NCI-H2196 (cell line): ENCODE data around the gene SOX3.

ENCODE experiments used
- DNase-seq: peaks from one replicate; lab custom pipeline; 2025; ENCODE audit not compliant: unreplicated experiment; lab: John Stamatoyannopoulos, UW

Gene SOX3

DNA sequence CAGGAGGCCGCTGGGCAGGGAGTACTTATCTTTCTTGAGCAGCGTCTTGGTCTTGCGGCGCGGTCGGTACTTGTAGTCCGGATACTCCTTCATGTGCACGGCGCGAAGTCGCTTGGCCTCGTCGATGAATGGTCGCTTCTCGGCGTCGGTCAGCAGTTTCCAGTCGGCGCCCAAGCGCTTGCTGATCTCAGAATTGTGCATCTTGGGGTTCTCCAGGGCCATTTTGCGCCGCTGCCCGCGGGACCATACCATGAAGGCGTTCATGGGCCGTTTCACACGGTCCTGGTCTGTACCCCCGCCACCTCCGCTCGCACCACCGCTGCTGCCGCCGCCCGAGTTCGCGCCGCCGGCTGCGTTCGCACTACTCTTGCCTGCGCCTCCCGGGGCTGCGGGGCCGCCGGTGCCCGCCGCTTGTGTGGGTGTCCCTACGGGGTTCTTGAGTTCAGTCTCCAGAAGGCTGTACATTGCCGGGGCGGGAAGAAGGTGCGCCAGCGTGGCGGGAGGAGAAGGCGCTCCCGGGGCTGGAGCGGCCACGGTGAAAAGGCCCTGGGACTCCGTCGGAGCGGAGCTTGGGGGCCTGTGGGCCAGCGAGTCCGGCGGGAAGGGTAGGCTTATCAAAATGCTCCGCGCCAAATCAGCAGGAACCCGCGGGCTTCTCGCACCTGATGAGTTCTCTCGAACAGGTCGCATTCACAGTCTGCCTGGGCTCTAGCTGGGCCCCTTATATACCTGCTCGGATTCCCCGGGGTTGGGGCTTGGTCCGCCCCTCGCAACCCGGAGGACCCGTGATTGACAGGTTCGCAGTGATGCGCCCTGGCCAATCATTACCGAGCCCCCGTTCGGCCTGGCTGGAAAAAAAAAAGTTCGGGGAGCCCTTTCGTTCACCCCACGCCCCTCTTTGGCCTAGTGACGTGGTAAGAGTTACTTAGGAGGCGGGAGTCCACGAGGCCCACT, at the start of gene SOX3:
TSS of gene SOX3 (minus strand) at position 699 of the 954 bp plus-strand sequence. CDS start at position 690, 9 bp downstream.
- DNase-seq, result no peak

DNA sequence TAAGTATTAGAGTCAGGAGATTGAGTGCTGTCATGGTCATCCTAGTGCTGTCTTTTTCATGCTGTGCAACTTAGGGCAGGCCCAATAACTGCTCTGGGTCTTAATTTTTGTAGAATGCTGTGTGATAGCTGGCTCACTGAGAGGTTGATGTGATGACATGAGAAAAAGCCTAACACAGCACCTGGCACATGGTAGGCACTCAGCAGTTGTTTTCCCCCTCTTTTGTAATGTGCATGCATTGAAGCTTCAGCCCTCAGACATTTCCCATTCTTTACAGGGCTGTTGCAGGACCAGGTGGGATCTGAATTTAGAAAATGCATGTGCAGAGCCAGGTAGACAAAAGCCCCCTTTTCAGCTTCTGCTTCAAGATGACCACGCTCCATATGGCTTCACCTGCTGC, 44.1 kb upstream of the SOX3 start:
- no peak for DNase-seq

- DNase-seq, result no peak
Observed at GRCh38 chrX:140526171-140526570, 21.3 kb upstream of the SOX3 start.

DNA sequence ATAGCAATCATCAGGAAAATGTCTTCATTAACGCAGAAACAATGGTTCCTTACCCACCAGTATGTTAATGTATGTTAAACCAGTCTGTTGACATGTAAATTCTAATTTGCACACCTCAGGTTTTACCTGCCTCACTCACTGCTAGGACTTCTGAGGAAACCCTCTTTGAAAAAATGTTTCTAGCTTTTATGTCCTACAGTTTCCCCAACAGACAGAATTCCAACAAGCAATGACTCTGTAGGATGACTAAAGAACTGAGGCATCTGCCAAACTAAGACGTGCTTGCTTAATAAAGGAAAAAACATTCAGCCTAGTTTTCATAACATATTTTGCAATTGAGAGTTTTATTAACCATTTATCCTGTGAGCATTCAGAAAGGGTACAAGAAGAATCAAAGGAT, 20.6 kb upstream of the SOX3 start:
- no peak for DNase-seq

DNA sequence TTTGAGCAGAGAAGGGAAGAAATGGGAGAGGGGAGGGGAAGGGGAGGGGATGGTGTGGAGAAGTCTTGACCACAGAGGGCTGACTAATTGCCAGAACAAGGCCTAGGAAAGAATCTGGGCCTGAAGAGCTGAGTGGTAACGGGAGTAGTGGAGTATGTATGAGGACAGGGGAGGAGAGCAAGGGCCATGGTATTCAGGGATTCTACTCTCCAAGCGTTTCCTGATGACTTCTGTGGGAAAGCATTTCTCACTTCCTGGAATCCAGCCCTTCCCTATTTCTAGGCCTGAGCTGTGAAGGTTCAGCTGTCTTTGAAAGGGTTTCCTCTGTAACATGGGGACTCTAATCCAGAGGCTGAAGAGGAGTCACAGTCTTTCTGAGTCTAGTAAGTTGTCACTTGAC, 19.7 kb upstream of the SOX3 start:
- no peak for DNase-seq

- DNase-seq, result no peak
Observed at GRCh38 chrX:140521393-140521792, 16.5 kb upstream of the SOX3 start.

GRCh38 chrX:140514554-140514953, 9.7 kb upstream of the SOX3 start:
- no peak for DNase-seq

- no peak for DNase-seq
Observed at GRCh38 chrX:140510895-140511295, 6.0 kb upstream of the SOX3 start.

- no peak for DNase-seq
Observed at GRCh38 chrX:140510306-140510676, 5.4 kb upstream of the SOX3 start.

DNA sequence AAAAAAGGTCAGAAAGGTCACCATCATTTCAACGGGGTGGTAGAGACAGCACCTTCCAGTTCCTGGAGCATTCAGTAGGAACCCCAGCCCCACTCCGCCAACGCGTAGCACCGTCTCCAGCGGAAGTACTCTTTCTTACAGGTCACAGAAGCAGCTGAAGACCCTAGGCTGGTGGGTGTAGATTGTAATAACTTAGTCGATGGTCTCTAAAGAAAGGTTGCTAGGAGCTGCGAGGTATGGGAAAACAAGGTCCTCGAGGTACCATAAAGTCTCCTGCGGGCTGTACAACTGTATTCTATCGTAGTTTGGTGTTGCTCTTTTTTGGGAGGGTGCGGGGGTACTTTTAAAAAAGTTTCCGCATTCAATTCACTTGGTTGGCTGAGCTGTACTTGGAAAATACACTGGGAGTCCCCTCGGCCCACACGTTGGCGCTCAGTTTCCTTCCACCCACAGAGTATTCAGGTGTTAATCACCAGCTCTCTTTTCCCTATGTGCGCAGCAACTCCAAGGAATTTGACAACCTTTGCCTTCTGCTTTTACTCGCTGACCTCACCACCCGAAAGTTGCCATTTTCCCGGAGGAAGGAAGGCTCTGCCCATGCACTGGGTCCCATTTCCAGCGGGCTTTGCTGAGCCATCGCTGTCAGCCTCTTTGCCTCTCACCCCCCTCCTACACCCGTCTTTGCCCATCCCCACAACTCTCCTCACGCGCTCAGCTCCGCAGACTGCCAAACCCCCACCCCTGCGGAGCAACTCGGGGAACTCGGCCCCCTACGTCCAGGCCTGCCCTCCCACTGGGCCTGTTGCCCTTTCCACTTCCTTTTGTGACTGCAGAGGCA, 4.8 kb upstream of the SOX3 start:
- DNase-seq, result no peak

DNA sequence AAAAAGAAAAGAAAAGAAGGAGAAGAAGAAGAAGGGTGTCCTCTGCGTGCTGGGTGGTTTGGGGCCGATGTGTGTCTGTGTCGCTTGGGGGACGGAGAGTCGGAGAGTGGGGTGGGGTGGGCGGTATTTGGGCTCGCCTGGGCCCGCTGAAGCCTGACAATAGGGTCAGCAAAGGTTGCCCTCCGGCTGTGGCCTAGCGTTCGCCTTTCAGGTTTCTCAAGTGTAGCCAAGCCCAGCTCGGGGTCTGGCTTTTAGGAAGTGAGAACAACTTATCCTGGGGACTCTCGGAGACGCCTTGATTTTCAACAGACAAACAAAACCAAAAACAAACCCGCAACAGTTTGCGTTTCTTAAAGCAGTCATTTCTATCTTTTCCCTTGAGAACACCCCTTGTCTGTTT, 4.1 kb upstream of the SOX3 start:
- DNase-seq, result no peak

- no peak for DNase-seq
Observed at GRCh38 chrX:140507982-140508305, 3.1 kb upstream of the SOX3 start.

- DNase-seq, result no peak
Observed at GRCh38 chrX:140507223-140507981, 2.5 kb upstream of the SOX3 start.

GRCh38 chrX:140505421-140506337, 810 bp upstream of the SOX3 start:
- DNase-seq, result no peak

- no peak for DNase-seq
Observed at GRCh38 chrX:140503714-140504351, 1.0 kb downstream of the SOX3 start.

GRCh38 chrX:140503238-140503601, 1.6 kb downstream of the SOX3 start:
- DNase-seq, result no peak

DNA sequence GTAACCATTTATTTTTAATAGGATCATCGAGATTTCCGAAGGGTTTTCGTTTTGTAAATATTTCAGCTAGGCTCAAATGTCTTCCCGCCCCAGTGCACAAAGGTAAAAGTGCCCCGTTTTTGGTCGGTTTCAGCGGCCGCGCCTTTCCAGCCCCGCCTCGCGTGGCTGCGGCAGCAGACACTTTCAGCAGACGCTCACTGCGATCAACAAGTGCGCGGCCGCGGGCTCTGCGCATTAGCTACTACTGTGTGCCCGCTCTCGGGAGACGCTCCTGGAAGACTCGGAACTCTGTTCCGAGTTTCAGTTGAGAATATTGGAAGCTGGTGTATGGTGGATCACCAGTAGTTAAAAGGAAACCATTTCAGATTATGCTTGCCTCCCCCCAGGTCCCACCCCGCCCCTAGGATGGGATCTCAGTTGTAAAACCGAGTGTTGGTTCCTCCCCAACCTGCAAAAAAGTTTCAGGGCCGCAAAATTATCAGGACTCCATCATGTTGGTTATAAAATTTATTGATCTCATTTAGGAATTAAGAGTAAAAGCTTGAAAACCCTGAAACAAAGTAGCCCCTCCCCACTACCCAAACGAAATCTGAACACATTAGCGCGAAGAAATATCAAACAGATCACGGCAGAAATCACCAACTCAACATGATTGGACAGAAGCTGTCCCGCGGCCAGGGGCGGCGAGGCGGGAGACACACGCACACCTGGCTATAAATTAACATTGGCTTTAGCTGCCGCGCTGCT, 2.2 kb downstream of the SOX3 start:
- no peak for DNase-seq

- no peak for DNase-seq
Observed at GRCh38 chrX:140501940-140502468, 2.9 kb downstream of the SOX3 start.

- no peak for DNase-seq
Observed at GRCh38 chrX:140501321-140501720, 3.5 kb downstream of the SOX3 start.
